Raji (cell line): Measurements from ENCODE around the gene GALK1.

Experiments used
- POLR2A ChIP-seq: IDR thresholded peaks from 2 replicates; pipeline ENCODE4 v1.6.1; 2011; ENCODE audit warnings: low read depth, low read length, control low read depth; ENCODE audit not compliant: insufficient read depth

Gene GALK1

DNA sequence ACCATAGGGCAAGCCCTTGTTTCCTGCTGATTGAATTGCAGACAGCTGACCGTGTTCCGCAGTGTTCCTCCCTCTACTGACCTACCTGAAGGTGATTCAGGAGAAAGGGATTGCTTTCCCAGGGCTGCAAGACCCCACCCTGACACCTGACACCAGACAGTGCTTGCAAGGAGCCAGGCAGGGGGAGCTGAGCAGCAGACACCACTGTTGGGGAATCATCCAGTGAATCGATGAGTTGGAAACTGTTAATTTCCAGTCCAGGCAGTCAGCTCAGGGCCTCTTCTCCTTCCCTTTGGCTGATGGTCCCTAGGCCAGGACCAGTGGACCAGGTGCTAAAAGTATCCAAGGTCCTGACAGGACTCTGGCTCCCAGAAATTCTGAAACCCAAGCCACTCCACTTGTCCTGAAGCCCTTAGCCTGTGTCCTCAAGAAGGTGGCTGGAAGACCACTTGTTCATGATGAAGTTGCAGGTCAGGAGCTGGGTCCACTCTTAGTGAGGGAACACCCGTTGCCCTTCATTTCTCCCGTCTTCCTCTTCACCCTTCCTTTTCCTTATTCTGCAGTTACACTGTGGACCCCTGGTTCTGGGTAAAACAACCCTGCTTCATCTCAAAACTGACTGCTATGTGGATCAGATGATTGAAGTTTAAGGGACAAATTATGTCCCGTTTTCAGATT lies 10.1 kb upstream of the GALK1 start:
- TF ChIP-seq POLR2A, result no peak

DNA sequence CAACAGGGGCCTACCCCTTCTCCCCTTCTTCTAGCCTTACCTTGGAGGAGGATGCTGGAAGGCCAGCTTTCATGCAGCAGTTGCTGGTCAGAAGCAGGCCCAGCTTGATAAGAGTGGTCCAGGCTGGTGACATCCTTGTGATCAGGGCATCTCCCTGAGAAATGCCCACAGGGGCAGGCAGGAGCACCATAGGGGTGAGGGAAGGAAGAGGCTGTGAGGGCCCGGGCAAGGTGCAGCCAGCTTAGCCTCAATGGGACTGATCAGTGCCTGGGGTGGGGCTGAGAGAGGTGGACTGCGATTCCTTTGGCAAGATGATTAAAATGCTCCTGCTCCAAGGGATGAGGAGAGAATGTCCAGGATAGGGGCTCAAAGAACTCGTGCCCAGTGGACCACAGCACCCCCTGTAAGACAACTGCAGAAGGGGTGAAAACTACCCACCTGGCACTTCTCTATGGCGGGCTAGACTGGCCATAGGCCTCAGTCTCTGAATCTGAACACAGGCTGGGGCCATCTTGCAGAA lies 9.5 kb upstream of the GALK1 start:
- no peak for TF ChIP-seq POLR2A

GRCh38 chr17:75773808-75774470 lies 8.9 kb upstream of the GALK1 start:
- no peak for TF ChIP-seq POLR2A

DNA sequence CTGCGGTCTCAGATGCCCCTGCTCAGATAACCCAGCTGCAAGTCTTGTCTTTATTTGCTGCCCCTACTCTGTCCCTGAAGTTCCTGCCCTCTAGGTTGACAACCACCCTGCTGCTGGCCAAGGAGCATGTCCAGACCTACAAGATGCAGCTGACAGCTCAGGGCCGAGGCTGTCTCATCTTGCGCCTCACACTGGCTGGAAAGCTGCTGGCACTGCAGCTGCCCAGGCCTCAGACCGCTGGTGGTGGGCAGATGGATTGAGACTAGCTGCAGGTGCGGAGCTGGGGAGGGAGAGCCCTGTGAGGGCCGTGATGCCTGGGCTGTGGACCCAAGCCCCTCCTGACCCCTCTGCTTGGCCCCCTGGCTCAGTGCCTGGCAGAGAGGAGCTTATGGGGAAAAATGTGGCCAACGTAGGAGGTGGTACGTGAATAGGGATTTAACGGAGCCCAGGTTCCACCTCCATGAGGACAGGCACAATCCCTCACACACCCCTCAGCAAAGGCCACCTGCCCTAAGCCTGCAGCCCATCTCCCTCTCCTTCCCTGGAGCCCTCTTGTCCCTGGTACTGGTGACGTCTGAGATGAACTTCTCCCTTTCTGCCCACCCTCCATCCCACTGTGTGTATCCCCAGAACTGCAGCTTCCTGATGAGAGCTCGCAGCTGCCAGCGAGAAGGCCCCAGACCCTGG lies 8.3 kb upstream of the GALK1 start:
- TF ChIP-seq POLR2A, result no peak

DNA sequence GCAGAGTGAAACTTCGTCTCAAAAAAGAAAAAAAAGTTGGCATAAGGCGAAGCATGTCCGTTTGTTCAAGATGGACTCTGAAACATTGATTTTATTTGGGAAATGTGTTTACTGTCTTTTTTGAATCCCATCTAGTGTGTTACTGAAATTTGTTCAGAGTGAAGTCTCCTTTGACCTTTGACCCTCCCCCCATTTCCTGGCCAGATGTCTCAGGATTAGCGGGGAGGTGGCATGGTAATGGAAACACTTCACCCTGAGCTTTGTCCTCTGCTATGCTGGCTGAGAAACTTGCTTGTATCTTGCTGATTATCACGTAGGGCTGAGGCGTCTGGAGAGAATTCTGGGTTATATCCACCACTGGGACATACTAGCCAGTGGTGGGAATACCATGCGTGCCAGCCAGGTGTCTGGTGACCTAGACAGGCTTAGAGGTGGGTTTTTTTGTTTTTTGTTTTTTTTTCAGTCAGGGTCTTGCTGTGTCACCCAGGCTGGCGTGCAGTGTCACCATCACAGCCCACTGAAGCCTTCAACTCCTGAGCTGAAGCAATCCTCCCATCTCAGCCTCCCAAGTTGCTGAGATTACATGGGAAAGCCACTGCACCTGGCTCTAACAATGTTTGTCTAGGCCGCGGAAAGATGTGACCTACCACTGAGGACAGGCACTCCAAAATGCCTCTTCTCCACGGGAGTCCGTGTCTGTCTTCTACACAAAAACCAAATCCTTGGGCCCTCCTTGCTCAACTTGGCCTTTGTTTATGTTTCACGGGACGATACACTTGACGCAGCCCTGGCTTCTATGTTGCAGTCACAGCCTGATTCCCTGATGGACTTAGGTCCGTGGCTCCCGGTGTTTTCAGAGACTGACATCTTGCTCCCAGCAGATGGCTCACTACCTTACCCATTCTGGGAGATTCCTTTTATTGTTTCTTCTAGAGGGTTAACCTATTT lies 6.6 kb upstream of the GALK1 start:
- no peak for TF ChIP-seq POLR2A

DNA sequence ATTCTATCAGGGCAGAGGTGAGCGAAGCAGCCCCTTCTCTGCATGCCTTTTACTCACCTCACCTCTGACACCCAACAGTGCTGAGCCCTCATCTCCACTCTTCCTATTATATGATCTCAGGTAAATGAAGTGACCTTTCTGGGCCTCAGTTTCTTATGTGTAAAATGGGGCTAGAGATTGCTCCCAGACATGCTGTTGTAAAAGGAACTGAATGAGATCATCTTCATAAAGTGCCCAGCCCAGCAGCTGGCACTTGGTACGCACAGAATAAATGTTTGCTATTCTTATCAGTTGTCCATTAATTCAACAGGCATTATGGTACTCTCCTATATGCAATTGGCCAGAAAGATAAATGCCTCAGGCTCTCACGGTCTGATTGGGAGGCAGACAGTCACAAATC lies 4.5 kb upstream of the GALK1 start:
- no peak for TF ChIP-seq POLR2A

DNA sequence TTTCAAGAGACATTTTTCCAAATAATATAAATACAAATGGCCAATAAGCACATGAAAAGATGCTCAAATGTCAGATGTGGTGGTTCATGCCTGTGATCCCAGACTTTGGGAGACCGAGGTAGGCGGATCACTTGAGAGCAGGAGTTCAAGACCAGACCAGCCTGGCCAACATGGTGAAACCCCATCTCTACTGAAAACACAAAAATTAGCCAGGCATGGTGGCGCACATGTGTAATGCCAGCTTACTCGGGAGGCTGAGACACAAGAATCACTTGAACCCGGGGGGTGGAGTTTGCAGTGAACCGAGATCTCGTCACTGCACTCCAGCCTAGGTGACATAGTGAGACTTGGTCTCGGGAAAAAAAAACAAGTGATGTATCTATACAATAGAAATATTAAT lies 2.9 kb upstream of the GALK1 start:
- TF ChIP-seq POLR2A, result no peak

DNA sequence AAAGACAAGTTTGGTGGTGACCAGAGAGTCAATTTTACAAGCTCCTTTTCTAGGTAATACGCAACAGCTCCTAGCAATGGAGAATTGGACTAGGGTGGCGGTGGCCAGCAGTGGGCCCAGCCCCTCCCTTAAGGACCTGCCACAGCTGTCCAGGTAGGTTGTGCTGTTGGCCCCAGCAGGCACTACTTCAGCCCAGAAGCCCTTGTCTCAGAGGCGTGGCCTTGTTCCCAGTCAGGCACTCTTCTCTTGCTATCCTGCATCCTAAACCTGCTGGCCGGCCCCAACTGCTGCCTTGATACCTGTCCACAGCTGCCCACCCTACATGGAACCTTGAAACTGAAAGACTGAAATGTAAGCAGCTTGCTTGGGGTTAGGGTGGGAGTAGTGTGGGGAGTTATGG lies 989 bp upstream of the GALK1 start:
- no peak for TF ChIP-seq POLR2A

DNA sequence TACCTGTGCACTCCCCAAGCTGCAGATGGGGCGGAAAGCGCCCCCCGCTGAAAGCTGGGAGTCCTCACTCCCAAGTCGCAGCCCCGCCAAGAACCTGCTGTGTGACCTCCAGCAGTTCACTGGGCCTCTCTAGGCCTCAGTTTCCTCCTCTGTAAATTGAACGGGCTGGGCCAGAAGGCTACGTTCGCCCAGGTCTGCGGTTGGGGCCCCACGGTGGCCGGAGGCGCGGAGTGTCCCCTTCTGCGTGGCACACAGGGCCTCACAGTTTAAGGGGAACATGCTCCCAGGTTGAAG lies 628 bp downstream of the GALK1 start:
- no peak for TF ChIP-seq POLR2A

- no peak for TF ChIP-seq POLR2A
Measured at GRCh38 chr17:75763613-75764416, 1.2 kb downstream of the GALK1 start.

DNA sequence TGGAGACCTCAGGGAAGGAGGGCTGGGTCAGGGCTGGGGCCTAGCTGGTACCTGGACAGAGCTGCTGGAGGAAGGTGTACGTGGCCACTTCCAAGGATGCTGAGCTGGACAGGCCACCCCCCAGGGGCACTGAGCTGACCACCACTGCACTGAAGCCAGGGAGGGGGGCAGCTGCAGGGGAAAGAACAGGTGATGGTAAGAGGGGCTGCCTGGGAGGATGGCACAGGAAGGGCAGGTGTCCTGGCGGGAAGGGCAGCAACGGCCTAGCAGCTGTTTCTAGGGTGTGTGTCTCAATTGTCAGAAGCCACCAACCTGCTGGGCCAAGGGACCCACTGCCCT lies 1.8 kb downstream of the GALK1 start:
- no peak for TF ChIP-seq POLR2A

GRCh38 chr17:75762513-75763268 lies 2.3 kb downstream of the GALK1 start:
- no peak for TF ChIP-seq POLR2A

DNA sequence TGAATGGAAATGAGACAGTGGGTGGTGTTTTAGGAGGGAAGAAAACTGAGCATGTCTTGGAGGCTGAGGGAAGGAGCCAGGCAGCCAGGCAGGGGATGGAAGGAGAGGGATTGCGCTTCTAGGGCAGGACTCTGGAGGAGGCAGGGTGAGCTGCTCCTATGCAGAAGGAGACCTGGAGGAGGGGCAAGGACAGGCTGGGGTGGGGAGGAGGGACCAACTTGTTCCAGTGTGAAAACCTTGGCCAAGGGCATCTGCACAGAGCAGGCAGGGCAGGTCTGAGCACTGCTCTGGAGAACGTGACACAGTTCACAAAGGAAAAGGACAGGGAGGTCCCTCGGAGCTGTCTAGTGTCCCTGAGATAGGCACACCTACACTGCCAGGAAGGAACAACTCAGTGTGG lies 5.5 kb downstream of the GALK1 start:
- TF ChIP-seq POLR2A, result no peak
